HG03342 (cell line): Measurements from ENCODE around the gene IL16.
"Not testable (repeated sequence)": the region's sequence is repeated elsewhere in the genome, so short reads cannot be mapped to it uniquely, and the experiment has no call there.

Experiments
- ATAC-seq: cut with Tn5 transposase; IDR thresholded peaks from one replicate; pipeline ENCODE4 v1.9.1; 2021; ENCODE audit warnings: mild to moderate bottlenecking, moderate library complexity; ENCODE audit not compliant: unreplicated experiment

The IL16 gene

DNA sequence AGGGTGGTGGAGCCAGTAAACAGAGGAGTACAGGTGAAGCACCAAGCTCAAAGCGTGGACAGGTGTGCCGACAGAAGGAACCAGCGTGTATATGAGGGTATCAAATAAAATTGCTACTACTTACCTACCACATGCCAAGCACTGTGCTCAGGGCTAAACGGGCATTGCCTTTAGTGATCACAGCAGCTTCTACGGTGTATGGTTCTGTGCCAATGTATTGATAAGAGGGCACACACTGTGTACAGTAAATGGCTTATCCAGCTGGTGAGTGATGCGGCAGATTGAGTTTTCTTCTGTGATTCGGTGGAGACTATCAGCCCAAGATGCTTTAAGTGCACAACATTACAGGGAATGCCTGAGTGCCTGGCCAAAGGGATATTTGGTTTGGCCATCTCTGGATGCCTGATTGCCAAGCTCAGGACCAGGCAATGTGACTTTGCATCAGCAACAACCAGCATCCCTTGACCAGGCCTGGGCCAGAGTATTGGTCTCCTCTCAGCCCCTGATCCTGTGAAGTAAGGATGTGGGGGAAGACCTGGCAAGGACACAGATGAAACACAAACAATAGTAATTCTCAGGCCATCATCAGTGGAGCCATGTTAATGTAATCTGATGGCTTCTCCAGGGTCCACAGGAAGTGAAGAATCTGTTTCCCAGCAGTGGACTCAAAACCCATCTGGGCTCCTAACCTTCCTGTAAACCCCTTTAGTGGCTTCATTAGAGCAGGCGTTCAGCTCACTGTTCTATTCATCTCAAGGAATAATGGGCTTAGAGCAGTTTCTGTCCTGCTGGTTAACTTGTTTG lies 113.2 kb downstream of the IL16 start:
- no peak for ATAC-seq

DNA sequence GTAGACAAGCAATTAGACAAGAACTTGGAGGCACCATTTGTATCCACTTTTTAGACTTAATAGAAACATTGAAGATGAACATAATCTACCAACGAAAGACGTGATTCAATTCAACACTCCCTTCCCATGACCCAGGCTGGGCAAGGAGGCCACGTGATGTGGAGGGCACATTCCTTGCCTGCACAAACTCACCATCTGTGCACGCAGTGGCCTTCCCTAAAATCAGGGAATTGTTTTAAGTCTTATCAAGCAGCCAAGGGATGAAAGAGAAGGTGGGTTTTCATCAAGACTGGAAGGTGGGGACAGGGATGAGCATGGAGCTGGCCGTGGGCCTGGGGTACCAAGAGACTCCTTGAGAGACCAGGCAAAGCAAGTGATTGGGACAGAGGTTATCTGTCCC lies 113.8 kb downstream of the IL16 start:
- no peak for ATAC-seq

DNA sequence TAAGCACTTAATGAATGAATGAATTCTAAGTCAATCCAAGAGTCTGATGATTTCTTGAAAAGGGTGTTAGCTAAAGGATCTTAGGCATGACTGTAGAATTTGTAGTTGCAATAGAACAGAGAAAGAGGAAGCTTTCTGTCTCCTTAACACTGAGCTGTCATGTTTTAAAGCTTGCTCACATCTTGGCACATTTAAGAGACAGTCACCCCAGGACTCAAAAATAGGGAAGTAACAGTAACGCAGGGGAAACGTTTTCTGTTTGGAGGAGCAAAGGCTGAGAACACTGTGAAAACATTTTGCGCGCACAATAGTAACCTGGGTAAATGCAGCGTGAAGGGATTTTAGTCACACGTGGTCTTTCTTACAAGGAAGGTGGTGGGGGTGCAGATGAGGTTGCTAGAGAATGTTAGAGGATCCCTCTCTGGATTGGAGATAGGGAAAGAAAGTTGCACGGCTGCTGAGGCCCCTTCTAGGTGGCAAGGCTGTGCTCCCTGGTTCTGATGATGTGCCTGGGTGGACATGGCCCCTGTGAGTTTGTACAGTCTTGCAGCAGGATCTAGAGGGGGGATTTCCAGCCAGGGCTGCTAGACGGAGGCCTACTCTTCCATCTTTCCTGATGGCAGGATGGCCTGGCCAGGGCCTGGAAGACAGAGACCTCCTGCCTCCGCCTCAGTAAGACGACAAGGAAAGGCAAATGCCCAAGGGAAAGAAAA lies 115.2 kb downstream of the IL16 start:
- ATAC-seq, result peak; percentile 71

DNA sequence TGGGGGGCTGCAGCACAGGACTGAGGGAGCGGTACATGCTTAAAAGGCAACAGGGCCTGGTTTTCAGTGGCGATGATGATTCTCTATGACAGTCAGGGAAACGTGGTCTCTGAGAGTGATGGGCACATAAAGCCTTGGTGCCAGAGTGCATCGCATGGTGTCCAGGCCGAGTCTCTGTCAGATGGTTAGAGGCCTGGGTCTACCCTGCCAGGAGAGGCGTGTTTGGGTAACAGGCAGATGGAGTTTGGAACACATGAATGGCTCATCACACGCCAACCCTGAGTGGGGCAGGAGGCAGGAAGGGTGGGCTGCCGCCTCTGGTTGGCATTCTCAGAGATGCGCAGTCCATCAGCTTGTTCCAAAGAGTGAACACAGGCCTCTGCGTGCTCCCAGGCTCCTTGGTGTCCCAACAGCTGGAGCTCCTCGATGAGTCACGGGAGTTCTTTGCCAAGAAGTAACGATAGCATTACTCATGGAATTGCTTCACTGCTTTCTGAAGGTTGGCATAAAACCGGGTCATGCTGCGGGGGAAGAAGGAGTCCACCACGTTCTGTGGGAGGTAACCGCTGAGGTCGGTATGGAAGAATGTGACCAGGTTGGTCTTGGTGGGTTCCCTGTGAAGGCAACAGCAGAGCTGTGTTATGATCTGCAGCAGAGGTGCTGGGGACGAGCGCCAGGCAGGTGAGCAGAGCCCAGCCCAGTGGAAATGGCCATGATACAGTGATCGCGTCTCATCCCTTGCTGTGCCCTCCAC lies 116.3 kb downstream of the IL16 start:
- ATAC-seq, result no peak

DNA sequence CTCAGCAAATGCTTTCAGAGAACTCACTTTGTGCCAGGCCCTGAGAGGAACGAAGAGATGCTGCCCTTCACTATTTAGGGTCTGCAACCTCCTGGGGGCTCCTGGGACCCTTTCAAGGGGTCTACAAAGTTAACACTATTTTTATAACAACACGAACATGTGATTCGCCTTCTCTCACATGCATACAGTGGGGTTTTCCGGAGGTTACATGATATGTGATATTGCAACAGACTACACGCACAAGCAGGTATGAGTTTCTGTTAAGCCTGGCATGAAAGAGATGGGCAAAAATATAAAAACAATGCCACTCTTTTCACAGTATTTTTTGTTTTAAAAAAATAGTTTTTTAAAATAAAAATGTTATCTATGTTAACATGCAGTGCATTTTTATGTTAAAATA lies 117.0 kb downstream of the IL16 start:
- ATAC-seq, result no peak

DNA sequence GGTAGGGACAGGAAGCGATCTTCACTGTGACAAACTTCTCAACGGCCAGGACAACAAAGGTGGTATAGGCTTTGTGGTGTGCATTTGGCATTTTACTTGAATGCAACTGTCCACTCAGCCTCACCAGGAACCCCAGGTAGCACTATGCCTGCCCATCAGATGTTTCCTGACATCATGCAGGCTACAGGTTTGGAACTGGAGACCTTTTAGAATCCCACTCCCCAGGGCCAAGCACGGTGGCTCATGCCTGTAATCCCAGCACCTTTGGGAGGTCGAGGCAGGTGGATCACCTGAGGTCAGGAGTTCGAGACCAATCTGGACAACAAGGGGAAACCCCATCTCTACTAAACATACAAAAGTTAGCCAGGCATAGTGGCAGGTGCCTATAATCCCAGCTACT lies 117.7 kb downstream of the IL16 start:
- ATAC-seq, result no peak

DNA sequence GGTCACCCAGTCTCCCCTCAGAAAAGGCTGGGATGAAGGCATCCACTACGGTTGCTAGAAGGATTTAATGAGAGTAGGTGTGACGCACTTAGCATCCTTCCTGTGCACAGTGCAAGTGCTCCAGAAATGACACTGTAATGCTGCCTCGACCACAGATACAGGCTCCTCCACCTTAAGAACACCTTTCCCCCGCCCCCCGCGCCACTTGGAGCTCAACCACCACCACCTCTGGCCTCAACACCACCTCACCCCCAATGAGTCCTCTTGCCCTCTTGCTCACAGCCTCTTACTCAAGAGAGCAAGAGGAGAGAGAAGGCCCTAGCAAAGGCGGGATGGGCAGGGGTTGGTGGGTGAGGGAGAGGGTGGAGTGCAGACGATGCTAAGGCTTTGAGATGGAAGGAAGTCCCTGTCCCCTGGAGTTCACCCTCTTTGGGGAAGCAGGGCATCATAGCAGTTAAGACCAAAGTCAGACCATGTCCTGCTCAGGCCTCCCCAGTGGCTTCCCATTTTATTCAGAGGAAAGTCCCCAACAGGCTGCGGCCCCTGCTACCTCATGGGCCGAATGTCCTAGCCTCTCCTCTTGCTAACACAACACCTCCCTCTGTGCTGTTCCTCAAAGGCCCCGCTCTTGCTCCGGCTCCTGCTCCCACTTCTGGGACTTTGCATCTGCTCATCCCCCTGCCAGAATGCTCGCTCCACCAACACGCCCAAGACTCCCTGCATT lies 118.9 kb downstream of the IL16 start:
- no peak for ATAC-seq

DNA sequence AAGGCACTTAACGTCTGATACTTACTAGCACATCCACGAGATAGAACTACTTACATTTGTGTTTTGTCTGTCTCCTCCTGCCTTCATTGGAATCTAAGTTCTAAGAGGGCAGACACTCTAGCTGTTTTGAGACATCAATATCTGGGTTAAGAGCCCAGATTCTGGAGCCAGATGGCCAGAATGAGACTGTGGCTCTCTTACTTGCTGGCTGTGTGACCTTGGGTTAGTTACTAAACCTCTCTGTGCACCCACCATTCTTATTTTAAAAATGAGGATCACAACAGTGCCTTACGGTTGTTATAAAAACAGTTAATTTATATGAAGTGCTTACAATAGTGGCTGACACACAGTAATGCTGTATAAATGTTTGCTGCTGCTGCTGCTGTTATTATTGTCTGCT lies 119.6 kb downstream of the IL16 start:
- no peak for ATAC-seq

DNA sequence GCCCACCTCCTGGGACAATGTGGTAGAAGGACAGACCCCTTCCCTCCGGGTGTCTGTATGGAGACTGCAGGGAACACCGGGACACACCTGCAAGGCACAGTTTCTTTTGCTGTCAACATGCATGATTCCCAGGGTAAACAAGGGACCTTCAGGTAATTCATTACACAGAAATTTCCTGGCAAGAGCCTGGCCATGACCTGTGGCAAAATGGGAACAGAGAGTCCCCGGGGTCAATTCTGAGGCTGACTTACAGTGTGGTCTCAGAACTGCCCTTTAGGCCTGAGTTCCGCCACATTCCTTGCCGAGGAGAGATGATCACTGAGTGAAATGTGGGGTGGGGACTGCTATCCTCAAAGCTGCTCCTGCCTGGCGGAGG lies 121.0 kb downstream of the IL16 start:
- ATAC-seq, result no peak

DNA sequence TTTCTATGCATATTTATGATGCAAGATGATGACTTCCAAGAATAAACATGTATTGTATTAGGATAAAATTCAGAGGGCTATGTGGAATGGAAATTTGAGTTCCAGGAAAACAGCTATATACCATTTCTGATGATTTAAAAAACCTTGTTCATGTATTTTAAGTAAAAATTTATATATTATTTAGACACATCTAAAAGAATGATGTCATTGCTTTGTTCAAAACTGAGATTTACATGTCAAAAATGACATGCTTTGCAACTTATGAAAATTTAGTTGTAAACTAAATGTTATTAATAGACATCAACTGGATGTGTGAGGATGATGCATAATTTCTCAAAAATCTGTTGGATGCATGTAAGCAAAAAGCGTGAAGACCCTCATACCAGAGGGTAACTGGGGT lies 125.0 kb downstream of the IL16 start:
- no peak for ATAC-seq

DNA sequence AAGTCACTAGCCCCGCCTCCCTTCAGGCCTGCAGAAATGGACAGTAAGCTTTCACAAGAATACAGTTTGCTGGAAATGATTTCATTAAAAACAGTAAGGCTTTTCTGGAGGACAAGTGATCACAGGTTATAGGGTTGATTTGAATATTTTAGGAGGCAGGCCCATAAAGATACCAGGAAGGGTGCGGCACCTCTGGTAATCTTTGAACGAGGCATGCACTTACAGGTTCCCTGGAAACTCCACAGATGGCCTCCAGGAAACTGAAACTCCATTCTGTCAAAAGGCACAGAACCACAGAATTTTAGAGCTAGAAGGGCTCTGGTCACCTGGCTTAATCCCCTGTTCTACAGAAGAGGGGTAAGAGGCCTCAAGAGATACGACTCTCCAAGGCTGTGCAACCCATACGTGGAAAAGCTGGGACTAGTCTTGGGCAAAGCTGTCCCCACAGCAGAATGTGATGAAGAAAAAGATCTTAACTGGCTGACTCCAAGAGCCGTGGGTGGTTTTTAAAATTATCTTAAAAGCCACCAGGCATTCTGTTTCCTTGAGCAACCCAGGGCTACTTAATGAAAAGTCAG lies 126.1 kb downstream of the IL16 start:
- ATAC-seq, result no peak

DNA sequence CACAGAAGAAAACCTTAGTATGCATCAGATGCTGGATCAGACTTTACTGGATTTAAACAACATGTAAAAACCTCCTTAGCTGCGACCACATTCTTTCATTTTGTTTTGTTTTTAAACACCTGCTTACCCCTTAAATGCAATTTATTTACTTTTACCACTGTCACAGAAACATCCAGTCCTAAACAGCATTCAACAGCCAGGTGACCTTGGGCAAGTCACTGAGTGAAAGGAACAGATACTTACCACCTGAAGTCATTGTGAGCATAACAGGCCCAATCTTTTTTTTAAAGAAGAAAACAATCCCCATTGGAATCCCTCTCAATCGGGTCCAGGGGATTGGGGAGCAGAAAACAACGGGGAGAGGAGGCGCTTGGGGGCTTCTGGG lies 126.9 kb downstream of the IL16 start:
- ATAC-seq, result peak; percentile 10

DNA sequence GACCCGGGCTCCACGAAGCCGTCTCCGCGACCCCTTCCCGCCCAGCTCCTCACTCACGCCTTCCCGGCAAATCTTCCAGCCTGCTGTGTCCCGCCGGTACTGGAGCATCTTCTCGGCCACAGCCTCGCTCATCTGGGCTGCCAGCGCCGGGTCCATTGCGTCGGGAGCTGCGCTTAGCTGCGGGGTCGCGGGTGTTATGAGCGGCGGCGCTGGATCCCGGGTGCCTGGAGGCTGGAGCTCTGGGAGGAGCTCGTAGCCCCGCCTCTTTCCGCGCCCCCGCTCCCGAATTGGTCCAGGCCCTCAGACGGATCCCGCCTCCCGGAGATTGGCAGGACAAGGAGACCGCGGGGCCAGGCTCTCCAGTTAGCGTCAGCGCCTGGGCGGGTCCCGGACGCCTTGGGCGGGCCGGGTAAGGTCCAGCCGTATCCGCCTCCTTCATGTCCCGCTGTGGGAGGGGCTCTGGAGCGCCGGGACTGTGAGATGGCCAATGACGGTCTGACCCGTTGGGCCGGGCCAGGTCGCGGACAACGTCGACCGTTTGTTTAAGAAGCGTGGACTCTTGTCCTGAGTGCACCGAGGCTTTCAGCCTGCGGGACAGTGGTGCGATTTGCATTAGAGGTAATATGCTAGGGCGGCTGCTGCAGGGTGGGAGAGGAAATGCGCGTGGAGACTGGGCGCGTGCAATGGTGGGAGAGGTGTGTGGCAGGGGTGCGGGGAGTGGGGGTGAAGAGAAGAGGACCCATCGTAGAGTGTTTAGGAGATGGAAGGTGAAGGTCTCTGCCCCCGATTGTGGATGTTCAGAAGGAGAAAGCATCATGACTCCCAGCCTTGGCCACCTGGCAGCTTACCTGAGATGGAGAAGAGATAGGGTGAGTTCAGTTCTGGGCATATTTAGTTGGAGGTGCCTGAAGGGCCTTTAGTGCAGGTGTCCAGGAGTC lies 127.5 kb downstream of the IL16 start, which contains the start of gene STARD5:
STARD5 (minus strand) TSS at position 198 of the 938 bp plus-strand sequence; CDS start at position 156, 42 bp downstream.
- peak; percentile 100 for ATAC-seq

DNA sequence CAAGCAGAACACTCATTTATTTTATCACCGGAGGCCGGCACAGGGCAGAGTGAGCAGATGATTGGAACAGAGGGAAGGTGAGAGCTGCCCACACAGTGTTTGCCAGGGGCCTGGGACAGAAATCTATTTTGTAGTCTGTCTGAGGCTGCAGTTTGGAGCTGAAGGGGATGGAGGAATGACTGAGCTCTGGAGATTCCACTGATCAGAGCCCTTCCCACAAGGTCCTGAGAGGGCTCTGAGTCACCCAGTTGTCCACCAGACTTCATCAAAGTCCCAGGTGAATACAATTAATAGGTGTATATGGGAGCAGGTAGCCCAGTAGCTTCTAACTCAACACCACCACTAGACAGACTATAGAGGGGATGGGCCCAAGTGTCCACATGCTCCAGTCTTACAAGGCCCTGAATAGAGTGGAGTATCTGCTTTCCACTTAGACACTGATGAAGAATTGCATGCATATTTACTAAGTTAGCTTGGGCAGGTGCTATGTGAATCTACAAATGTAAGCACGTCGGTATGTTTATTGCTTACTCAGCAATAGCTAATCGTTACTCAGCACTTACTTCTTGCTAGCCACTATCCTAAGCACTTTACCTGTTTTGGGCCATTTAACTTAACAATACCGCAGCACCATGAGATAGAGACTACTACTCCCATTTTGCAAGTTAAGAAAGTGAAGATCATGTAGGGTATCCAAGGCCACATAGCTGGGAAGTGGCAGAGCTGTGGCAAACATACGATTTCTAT lies 130.0 kb downstream of the IL16 start:
- no peak for ATAC-seq

DNA sequence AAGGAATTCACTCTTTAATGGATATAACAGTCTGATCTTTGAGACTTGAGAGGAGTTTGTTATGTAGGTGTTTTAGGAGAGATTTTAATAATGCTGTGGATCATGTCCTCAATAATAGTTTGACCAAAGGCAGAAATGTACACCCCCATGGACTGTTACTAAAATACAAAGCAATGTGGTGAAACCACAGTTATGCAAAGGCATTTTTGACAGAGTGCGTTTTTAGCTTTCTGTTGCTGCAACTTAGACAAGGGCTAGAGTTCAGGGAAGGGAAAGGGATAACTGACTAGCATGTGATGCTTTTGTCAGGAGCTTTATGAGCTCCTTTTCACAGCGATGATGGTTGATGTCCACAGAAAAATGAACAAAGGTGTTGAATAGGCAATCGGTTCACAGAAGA lies 130.8 kb downstream of the IL16 start:
- ATAC-seq, result no peak

DNA sequence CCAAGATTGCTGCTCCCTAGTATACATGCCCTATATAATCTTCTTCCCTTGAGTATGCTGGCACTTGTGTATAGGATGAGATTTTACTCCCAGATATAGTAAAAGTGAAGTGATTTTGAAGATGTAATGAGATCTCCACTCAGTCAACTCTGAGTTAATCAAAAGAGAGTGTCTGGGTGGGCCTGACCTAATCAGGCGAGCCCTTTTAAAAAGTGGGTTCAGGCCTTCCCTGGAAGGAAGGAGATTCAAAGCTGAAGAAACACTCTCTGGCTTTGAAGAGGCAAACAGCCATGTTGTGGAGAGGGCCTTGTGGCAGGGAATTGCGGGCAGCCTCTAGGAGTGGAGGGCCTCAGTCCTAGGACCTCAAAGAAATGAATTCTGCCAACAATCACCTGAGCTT lies 132.8 kb downstream of the IL16 start:
- ATAC-seq, result no peak

DNA sequence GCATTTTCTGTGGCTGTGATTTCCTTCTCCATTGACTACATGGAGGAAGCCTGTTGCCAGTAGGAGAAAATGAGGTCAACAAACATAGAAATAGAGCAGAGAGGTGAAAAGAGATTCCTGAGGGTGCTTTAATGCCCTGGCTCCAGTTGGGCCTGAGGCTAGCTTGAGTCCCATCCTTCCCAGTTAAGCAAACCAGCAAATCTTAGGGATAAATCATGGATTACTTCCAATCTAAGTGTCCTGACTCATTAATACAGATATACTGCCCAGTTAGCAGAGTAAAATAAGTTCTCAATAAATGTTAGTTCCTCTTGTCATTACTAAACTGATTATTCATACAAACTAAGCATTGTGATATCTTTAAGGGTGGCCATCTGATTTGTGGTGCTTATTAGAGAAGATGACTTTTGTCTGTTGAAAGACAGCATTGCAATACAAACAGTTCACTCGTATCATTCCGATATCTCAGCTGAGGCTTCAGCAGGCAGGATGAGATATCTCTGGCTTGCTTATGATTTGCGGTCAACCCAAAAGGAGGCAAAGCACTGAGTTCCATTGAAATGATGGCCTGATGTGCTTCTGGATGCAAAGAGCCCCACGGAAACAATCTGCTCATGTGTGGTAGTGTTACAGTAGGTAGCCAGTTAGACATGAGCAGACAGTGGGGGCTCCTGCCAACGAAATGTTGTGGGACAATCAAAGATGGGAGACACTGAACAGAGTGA lies 133.8 kb downstream of the IL16 start:
- no peak for ATAC-seq

DNA sequence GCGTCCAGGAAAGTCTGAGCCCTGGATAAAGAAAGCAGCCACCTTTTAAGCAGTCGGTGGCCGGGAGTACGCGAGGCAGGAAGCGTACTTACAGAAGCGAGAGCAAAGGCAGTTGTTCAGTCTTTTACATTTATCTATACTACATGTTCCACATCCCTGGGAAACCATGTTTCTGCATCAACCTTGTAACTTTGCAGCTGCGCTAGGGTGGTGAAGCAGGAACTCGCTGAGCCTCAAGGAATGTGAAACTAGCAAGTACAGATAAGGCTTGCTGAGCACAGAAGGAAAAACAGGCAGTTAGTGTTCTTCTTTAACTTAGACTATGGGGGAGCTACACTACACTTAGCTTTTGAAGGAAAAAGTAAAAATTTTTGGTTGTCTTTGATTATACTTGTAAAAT lies 134.5 kb downstream of the IL16 start:
- not testable (repeated sequence) for ATAC-seq
